GM23338 (cell line): ENCODE data around the gene SEZ6. TPM values are rescaled to one million over a fixed set of nuclear protein-coding genes. Genes with fewer than 3 reads are reported as not detected.

ENCODE experiments used
- ATAC-seq: fragments of 200-7000 bp; cut with Tn5 transposase; 3 replicates; pipeline ENCODE4 v1.9.1; 2020
- DNase-seq: peaks from one replicate; pipeline ENCODE4 v3.0.0-alpha.2; 2015; ENCODE audit warnings: low spot score
- H2AFZ ChIP-seq: fragments of 200-600 bp; sonication (generic); 2 replicates; pipeline ENCODE4 v1.8.0; 2016; ENCODE audit warnings: antibody characterized with exemption, mild to moderate bottlenecking, moderate library complexity
- H3F3A ChIP-seq: fragments of 200-600 bp; sonication (generic); replicated peaks from 2 replicates; pipeline ENCODE4 v1.8.0; 2017; ENCODE audit warnings: antibody characterized with exemption, mixed run types, low read depth
- H3K27ac ChIP-seq: fragments of 200-600 bp; sonication (generic); 2 replicates; pipeline ENCODE4 v1.6.1; 2016; ENCODE audit warnings: low read depth
- H3K27me3 ChIP-seq: fragments of 200-600 bp; sonication (generic); 2 replicates; pipeline ENCODE4 v1.8.0; 2016; ENCODE audit warnings: mild to moderate bottlenecking, mixed run types, moderate library complexity; ENCODE audit not compliant: insufficient read depth
- H3K36me3 ChIP-seq: fragments of 200-600 bp; sonication (generic); 2 replicates; pipeline ENCODE4 v1.8.0; 2016; ENCODE audit warnings: mild to moderate bottlenecking; ENCODE audit not compliant: insufficient read depth
- H3K4me1 ChIP-seq: fragments of 200-600 bp; sonication (generic); 2 replicates; pipeline ENCODE4 v1.8.0; 2016; ENCODE audit warnings: mild to moderate bottlenecking, moderate library complexity; ENCODE audit not compliant: insufficient read depth
- H3K4me2 ChIP-seq: fragments of 200-600 bp; sonication (generic); 2 replicates; pipeline ENCODE4 v1.7.1; 2017; ENCODE audit warnings: mixed run types
- H3K4me3 ChIP-seq: fragments of 200-600 bp; sonication (generic); 2 replicates; pipeline ENCODE4 v1.6.1; 2016; ENCODE audit warnings: mixed run types
- H3K79me2 ChIP-seq: fragments of 200-600 bp; sonication (generic); replicated peaks from 2 replicates; pipeline ENCODE4 v1.8.0; 2017; ENCODE audit warnings: mild to moderate bottlenecking; ENCODE audit not compliant: insufficient read depth
- H3K9me2 ChIP-seq: fragments of 200-600 bp; sonication (generic); 2 replicates; pipeline ENCODE4 v1.8.0; 2017; ENCODE audit not compliant: insufficient read depth
- H4K20me1 ChIP-seq: fragments of 200-600 bp; sonication (generic); replicated peaks from 2 replicates; pipeline ENCODE4 v1.8.0; 2017; ENCODE audit warnings: mild to moderate bottlenecking; ENCODE audit not compliant: insufficient read depth
- H3K27ac Mint-ChIP-seq: 2 replicates; pipeline ENCODE4 v1.8.0; 2020; ENCODE audit warnings: inconsistent platforms, mild to moderate bottlenecking, moderate library complexity, mixed read lengths
- H3K27me3 Mint-ChIP-seq: 3 replicates; pipeline ENCODE4 v1.8.0; 2022; ENCODE audit warnings: low read depth, mild to moderate bottlenecking, moderate library complexity, mixed read lengths, inconsistent platforms; ENCODE audit not compliant: insufficient read depth, poor library complexity
- H3K36me3 Mint-ChIP-seq: 3 replicates; pipeline ENCODE4 v1.8.0; 2021; ENCODE audit warnings: low read depth, mild to moderate bottlenecking, inconsistent platforms, moderate library complexity, mixed read lengths
- H3K4me1 Mint-ChIP-seq: 3 replicates; pipeline ENCODE4 v1.8.0; 2020; ENCODE audit warnings: mild to moderate bottlenecking, inconsistent platforms, mixed read lengths
- H3K4me3 Mint-ChIP-seq: 3 replicates; pipeline ENCODE4 v1.8.0; 2021; ENCODE audit warnings: moderate library complexity, mild to moderate bottlenecking, inconsistent platforms, mixed read lengths
- H3K9me3 Mint-ChIP-seq: 3 replicates; pipeline ENCODE4 v1.8.0; 2020; ENCODE audit warnings: moderate library complexity, mild to moderate bottlenecking, inconsistent platforms, mixed read lengths
- CREB1 ChIP-seq: fragments of 250-450 bp; sonication (Bioruptor Pico); IDR thresholded peaks from 2 replicates; pipeline ENCODE4 v1.5.0; 2020; ENCODE audit warnings: low read depth, mild to moderate bottlenecking, moderate library complexity
- EZH2phosphoT487 ChIP-seq: fragments of 200-600 bp; sonication (generic); IDR thresholded peaks from one replicate; pipeline ENCODE4 v1.8.1; 2018; ENCODE audit warnings: antibody characterized with exemption; ENCODE audit not compliant: unreplicated experiment
- JUNB ChIP-seq: IDR thresholded peaks from one replicate; pipeline ENCODE4 v1.6.1; 2016; ENCODE audit warnings: antibody characterized with exemption; ENCODE audit not compliant: unreplicated experiment
- NANOG ChIP-seq: IDR thresholded peaks from 2 replicates; pipeline ENCODE4 v1.6.1; 2016; ENCODE audit warnings: antibody characterized with exemption, borderline replicate concordance
- POLR2AphosphoS5 ChIP-seq: IDR thresholded peaks from 2 replicates; pipeline ENCODE4 v1.6.1; 2016; ENCODE audit warnings: antibody characterized with exemption, low read depth
- REST ChIP-seq: IDR thresholded peaks from one replicate; pipeline ENCODE4 v1.6.1; 2018; ENCODE audit warnings: antibody characterized with exemption; ENCODE audit not compliant: unreplicated experiment
- STAT1 ChIP-seq: IDR thresholded peaks from one replicate; pipeline ENCODE4 v1.6.1; 2016; ENCODE audit warnings: antibody characterized with exemption; ENCODE audit not compliant: unreplicated experiment
- ZNF114 ChIP-seq: fragments of 250-450 bp; sonication (Bioruptor Pico); IDR thresholded peaks from 2 replicates; pipeline ENCODE4 v1.5.0; 2020; ENCODE audit warnings: mild to moderate bottlenecking, moderate library complexity
- ZNF462 ChIP-seq: fragments of 250-450 bp; sonication (Bioruptor Pico); IDR thresholded peaks from 2 replicates; pipeline ENCODE4 v1.5.0; 2020; ENCODE audit warnings: mild to moderate bottlenecking, moderate library complexity
- polyA plus RNA-seq: library from polyadenylated mRNA; unstranded; fragments of >200 nt; fragmentation: Nextera tagmentation; extraction: Ambion mirVana; gene quantifications from 2 replicates; pipeline ENCODE4 v1.2.1, GENCODE V29; 2016
- total RNA-seq: library from RNA; depleted of rRNA; stranded (reverse); fragments of >200 nt; shearing (Covaris generic); gene quantifications from 2 replicates; pipeline ENCODE4 v1.2.3, GENCODE V29; 2014
- TF ChIP-seq, protein P1 (sequence below), 2 experiments: fragments of 200-600 bp in 1 of 2; sonication (generic) in 1 of 2; conservative IDR thresholded peaks; 2 replicates each; pipeline versions ENCODE4 v1.5.1 to v1.6.1; 2016 to 2017; ENCODE audit warnings: antibody characterized with exemption in 2 of 2, low read depth in 2 of 2, mild to moderate bottlenecking in 2 of 2, moderate library complexity in 1 of 2
- TF ChIP-seq, protein P2 (sequence below): IDR thresholded peaks from 2 replicates; pipeline ENCODE4 v1.6.1; 2016; ENCODE audit warnings: antibody characterized with exemption

The SEZ6 gene
- total and polyA plus RNA-seq, 2 experiments from 2014 or later: 1.0 to 6.5 TPM

- Mint-ChIP-seq H3K4me3 (no peak overlapping the region), H3K36me3 (peaks cover 30% of the 10 kb centered on the region), H3K9me3 (no peaks in the 10 kb centered on the region; the same call in 2 of the 3 replicates), H3K27ac (peak overlapping the region; percentile 33; the same call in 1 of the 2 replicates), H3K4me1 (peaks cover 59% of the 10 kb centered on the region), H3K27me3 (peaks cover 14% of the 10 kb centered on the region)
- H3K4me3 ChIP-seq: no peak overlapping the region
- no peaks in the 10 kb centered on the region for H3K36me3 ChIP-seq
- no peak for DNase-seq
- no peak for ATAC-seq
- TF ChIP-seq POLR2AphosphoS5: no peak
- TF ChIP-seq NANOG: no peak
- TF ChIP-seq CREB1 (CRISPR knock-in tag): no peak
- TF ChIP-seq JUNB: no peak
- TF ChIP-seq, protein P1, sequence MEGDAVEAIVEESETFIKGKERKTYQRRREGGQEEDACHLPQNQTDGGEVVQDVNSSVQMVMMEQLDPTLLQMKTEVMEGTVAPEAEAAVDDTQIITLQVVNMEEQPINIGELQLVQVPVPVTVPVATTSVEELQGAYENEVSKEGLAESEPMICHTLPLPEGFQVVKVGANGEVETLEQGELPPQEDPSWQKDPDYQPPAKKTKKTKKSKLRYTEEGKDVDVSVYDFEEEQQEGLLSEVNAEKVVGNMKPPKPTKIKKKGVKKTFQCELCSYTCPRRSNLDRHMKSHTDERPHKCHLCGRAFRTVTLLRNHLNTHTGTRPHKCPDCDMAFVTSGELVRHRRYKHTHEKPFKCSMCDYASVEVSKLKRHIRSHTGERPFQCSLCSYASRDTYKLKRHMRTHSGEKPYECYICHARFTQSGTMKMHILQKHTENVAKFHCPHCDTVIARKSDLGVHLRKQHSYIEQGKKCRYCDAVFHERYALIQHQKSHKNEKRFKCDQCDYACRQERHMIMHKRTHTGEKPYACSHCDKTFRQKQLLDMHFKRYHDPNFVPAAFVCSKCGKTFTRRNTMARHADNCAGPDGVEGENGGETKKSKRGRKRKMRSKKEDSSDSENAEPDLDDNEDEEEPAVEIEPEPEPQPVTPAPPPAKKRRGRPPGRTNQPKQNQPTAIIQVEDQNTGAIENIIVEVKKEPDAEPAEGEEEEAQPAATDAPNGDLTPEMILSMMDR (conservative IDR thresholded peaks at IDR 0.05; ENCODE audit: low read depth in 2 of 2): no peak
- no peak for TF ChIP-seq STAT1
- TF ChIP-seq REST: no peak
- TF ChIP-seq, protein P2, sequence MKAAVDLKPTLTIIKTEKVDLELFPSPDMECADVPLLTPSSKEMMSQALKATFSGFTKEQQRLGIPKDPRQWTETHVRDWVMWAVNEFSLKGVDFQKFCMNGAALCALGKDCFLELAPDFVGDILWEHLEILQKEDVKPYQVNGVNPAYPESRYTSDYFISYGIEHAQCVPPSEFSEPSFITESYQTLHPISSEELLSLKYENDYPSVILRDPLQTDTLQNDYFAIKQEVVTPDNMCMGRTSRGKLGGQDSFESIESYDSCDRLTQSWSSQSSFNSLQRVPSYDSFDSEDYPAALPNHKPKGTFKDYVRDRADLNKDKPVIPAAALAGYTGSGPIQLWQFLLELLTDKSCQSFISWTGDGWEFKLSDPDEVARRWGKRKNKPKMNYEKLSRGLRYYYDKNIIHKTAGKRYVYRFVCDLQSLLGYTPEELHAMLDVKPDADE: no peak
- TF ChIP-seq EZH2phosphoT487: no peak
- TF ChIP-seq ZNF114 (CRISPR knock-in tag): no peak
- TF ChIP-seq ZNF462 (CRISPR knock-in tag): no peak
- H3K4me2 ChIP-seq: 0 out of 2 replicates have a peak overlapping the region, but pooled peaks have one; percentile 42
- H2AFZ ChIP-seq: no peak overlapping the region
- peaks cover 12% of the 10 kb centered on the region; the same call in 1 of the 2 replicates for H3K9me2 ChIP-seq
- no peak overlapping the region for H3K27ac ChIP-seq
- peaks cover 47% of the 10 kb centered on the region for H3K4me1 ChIP-seq
- H4K20me1 ChIP-seq: no peaks in the 10 kb centered on the region
- H3K79me2 ChIP-seq: 0 out of 2 replicates have a peak, but pooled peaks cover 8% of the 10 kb centered on the region
- peaks cover 11% of the 10 kb centered on the region; the same call in 1 of the 2 replicates for H3F3A ChIP-seq
- H3K27me3 ChIP-seq: no peaks in the 10 kb centered on the region
Observed at GRCh38 chr17:29045734-29046472, 40.1 kb upstream of the SEZ6 start.
